ENCODE measurements around the gene SUMF1.

Gene SUMF1

DNA sequence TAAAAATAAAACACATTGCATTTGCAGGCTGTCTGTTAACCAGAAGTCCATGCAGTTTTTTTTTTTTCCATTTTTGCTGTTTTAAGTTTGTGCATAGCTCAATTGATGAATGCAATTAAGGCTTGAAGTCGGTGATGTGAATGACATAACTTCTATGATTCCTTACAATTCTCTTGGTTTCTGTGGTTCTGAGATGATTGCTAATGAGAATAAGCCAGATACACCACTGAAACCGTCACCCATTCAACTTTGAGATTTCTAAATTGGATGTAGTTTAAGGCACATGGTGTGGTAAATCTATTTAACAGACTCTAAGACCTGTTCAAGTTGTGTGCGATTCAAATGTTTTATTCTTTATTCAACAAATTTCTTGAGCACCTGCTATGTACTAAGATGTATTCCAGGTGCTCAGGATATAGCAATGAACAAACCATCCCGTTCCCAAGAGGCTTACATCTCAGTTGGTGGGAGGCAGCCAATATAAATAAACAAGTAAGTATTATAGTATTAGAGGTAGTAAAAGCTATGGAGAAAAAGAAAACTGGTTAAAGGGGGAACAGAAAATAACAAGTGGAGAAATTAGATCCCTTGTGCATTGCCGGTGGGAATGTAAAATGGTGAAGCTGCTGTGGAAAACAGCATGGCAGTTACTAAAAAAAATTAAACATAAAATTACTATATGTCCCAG is 30.1 kb upstream of the SUMF1 start:
- DNase-seq = no peak

DNA sequence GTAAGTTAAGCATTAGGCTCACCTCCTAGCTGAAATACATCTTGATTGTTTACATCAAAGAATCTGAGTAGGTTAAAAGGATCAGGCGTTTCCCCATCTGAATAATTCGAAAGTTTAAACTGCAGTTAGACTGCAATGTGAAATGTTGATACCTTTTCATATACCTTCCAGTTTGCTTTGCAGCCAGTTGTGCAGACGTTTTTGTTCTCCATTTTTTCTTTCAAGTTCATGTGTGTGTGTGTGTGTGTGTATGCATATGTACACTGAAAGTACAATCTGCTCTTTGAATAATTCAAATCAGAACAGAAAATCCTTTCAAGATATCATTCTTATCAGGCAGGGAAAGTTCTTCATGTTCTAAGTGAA is 29.0 kb upstream of the SUMF1 start:
- peak; percentile 23 for DNase-seq

DNA sequence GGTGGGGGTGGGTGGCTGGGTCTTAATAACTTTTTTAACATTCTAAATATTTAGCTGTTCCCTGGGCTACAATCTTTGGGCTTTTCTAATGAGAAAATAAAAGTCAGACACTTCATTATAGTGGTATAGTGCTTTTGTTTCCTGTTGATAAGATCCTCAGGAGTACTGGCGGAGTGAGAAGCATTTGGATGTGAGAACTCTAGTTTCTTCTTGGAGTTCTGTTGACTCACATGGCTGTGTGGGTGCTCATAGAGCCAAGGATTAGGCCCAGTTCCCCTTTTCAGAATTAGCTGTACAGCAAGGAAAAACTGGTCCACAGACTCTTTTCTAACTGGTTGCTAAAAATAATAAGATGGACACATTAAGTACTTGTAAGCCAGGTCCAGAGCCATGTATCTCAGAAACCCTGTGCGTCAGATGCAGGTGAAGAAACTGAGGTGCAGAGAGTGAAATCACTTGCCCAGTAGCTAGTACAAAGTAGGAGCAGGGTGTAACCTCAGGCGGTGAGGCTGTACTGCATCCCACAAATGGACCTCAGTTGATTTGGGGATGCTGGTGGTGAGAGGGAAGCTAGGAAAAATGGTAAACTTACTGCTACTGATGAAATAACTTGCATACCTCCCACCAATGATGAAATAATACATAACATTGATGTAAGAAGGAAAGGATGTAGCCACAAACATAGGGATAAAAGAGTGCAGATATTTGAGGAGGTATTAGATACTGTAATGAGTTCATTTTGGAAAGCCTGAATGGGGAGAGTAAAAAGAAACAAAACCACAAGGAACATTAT is 28.4 kb upstream of the SUMF1 start:
- DNase-seq = no peak

DNA sequence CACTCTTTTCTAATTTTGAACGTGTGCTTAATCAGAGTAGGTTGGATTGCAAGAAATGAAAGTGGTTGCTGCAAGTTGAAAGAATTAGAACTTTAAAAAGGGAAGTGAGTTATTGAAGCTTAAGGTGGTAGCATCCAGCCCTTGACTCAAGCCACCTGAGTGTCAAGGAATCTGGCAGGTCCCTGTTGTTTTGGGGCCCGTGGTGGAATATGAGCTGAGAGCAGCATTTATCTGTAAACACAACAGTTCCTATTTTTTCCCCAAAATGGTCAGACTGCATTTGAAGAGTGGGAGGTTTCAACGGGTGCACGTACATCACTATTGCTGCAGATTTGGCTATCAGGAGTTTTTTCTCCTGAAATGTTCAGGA is 27.8 kb upstream of the SUMF1 start:
- peak; percentile 18 for DNase-seq

DNA sequence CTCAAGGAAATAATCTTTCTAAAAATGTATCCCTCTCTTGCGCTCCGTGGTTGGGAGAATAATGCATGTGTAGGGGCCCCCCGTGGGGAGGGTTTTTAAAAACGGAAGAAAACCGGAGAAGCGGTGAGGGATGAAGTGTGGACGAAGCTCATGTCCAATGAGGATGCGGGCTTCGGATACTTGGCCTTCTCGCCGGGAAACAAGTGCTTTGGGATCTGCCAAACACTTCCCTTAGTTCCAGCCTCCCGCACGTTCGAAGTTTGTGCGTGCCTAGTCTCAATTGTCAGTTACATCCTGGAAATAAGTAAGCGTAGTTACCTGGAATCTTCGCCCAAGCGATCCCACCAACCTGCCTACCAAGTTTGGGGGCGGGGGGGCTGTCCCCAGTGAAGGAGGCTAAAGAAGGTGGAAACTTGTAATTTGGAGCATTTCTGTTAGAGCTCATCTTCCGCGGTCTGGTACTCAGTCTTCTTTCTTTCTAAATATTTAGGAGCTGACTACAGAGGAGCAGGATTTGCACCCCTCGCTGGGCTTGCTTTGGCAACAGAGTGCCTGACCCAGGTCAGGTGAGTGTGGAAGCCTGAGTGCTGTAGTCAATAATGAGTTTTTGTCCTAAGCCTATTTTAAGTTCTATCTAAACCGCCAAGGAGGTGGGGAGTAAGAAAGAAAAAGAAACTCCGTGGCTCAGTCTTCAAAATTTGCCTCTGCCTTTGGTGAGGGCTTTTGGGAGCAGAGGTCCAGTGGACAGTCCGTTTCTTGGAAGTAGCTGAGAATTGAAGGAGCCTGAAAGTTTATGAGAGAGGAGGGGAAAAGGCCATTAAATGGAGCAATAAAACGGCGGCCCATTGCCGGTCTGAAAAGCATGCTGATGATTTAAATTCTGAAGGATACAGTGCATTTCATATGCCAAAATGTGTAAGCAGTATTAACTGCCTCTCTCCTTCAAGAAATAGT is 27.1 kb upstream of the SUMF1 start:
- DNase-seq = peak; percentile 13

DNA sequence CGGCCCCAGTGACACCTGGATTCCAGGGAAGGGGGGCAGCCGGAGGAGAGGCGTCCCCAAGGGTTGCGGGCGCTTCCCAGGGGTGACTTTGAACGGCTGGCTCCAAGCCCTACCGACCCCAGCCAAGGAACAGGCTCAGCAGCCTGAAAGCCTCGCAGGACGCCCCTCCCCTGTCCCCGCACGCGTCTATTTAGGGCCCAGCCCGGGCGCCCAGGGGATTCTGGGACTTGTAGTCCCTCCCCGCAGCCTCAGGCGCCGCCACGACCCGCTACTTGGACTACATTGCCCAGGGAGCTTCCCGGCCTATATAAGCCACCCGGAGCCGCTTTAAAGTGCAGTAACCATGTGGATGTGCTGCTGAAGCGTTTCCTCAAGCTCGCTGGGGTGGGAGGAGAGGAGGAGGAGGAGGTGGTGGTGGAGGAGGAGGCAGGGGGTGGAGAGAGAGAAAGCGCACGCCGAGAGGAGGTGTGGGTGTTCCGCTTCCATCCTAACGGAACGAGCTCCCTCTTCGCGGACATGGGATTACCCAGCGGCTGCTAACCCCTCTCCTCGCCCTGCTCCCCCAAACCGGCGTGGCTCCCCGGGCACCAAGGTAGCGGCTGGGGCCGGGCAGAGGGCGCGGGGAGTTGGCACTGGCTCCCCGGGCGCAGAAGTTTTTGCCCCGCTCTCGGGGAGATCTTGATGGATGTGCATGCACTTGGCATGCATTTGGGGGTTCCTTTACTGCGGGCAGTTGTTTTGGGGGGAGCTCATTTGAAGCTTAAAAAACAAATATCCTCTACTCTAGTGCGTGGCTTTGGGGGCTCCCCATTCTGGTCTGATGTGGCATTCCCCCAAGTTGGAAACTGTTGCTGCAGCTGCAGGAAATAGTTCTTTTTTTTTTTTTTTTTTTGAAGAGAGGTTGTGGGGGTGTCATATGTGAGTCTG is 26.2 kb upstream of the SUMF1 start, which contains the start of gene ITPR1:
Gene ITPR1, plus strand, starts transcription at position 335 of the 927 bp plus-strand sequence. CDS start 23,144 bp downstream, outside the sequence.
- DNase-seq = peak; percentile 100

DNA sequence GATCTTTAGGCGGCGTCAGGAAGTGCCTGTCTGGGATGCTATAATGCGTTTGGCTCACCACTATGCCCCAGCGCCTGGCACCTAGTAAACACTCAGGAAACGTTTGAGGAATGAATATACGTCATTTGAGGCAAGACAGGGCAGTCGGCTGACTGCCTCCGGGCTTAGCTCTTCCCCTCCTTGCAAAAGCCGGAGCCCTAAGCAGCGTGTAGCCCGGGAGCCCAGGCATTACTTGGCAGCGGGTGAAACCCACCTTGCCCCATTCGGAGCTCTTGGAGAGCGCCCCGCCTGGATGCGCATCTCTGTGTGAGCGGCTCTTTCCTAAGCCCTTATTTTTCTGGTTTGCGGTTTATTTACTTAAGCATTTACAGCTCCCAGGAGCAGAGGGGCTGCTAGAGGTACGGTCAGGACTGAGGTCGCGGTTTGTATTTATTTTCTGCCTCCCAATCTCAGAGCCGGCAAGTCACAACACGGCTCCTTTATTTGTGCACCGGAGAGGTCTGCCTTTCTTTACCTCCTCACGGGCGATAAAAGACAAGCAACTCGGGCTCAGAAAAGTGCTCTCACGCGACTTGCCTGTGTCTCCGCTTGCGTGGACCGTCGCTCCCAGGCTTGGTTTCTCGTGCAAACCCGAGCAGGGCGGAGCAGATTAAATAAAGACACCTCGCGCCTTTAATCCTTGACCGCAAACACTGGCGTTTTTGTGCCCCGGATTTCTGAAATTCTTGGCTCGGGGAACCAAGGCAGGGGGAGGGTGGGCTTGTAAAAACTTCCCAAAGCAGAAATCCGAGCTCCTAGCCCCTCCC is 25.3 kb upstream of the SUMF1 start:
- DNase-seq = peak; percentile 41

DNA sequence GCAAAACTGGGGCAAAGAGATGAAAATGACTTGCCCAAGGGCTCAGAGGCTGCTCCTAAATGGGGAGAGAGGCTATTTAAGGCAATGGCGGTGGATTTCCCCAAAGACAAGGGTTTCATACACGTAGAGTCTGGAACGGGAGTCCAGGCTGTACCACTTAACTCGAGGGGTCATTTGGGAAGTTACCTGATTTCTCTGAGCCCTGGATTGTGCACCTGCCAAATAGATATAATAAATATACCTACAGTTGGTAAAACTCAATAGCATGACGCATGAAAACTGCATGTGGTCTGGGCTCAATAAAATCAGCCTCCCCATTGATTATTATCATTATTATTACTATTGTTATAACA is 24.8 kb upstream of the SUMF1 start:
- DNase-seq = no peak

DNA sequence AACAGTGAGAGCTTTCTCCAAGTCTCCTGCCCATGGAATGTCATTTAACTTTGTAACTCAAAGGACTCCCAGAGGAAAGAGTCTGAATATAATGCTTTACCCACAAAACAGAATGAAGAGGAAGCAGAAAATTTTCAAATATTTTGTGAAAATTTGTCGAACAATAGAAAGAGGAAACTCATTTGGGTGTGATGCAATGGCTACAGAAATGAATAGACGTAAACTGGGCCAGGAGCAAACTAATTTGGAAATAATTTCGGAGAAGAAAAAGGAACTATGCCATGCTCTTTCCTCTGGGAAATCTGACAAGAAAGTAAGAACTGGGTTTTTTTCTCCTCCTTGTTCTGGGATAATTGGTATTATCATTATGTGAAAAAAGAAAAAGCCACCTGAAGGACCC is 11.2 kb upstream of the SUMF1 start:
- DNase-seq = no peak

DNA sequence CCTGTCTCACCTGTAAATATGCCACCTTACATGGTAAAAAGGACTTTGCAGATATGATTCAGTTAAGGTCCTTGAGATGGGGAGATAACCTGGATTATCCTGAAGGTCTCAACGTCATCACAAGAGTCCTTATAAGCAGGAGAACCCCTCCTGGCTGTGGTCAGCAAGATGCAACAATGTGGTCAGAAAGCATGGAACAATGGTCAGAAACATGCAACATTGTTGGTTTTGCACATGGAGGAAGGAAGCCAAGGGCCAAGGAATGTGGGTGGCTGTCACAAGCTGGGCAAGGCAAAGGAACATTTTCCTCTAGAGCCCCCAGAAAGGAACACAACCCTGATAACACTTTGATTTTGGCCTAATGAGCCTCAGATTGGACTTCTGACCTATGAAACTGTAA is 9.4 kb upstream of the SUMF1 start:
- DNase-seq = no peak

DNA sequence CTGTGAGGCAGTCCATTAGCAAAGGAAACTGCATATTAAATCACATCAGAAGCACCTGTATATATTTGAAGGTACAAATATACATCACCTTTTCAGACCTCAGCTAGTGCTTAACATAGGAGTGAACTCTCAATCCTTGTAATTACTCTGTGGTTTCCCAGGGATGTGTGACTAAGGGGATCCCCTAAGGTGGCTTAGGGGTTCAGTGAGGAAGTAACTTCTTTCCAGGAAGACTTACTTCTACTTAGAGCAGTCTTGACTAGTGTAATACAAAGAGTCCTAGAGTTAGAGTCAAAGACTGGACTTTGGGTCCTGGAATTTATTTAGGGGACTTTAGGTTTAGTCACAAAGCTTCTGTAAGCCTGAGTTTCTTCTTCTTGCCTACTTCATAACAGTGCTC is 8.7 kb upstream of the SUMF1 start:
- DNase-seq = no peak

DNA sequence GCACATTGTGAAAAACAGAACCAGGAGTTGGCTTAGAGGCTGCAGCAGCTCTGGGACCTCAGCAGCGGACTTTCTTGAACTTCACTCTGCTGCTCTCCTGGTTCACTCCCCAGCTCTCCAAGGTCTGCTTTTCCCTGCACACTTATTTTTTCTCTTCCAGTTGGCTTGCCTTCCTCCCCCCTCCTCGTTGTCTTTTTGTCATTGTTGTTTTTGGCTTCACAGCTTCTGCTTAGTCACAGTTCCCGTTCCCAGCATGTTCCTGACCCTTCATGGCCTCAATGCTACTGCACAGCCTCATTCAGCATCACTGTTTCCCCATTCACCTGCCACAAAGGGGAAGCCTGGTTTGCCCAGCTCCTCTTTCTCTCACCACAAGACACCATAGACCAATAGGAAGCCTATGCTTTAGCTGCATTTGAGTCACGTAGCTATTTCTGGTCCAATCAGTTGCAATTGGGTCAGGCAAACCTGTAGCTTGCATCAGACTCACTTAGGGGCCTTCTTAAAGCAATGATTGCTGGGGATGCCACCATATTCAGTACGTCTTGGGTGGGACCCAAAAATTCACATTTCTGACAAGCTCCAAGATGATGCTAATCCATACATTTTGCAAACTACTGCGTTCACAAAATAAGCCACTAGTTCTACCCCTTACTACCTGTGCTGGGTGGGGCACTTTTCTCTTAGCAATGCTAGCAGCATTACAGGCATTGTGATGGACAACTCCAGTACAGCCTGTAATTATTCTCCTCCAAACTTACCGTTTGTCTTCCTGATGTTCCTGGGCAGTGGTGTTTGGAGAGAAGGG is 7.8 kb upstream of the SUMF1 start:
- peak; percentile 63 for DNase-seq

DNA sequence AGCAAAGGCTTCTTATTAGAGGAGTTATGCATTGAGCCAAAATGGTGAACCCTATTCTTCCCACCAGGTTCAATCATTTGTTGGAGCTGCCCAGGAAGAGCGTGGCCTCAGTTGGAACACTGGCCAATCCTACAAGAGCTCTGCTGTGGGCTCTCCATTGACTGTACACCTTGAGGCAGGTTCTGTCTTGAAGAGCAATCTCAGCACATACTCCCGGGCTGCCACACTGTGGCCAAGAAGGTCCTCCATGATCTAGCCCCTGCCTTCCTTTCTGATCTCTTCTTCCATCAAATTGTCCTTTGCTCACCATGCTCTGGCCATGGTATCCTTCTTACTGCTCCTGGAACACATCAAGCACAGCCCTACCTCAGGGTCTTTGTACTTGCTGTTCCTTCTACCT is 5.7 kb upstream of the SUMF1 start:
- no peak for DNase-seq

DNA sequence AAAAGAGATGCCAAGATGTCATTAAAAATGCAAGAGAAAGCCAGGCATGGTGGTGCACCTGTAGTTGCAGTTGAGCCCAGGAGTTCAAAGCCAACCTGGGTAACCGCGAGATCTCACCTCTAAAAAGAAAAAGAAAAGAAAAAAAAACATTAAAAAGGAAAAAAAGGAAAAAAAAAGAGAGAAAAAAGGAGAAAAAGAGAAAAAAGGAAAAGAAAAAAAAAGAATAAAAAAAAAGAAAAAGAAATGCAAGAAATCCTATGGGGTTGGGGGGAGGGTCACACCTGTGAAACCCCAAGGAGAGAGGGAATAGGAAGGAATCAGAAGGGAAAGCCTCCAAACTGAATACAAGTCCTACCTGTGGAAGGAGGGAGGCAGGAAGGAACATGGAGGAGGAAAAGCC is 5.2 kb upstream of the SUMF1 start:
- no peak for DNase-seq

DNA sequence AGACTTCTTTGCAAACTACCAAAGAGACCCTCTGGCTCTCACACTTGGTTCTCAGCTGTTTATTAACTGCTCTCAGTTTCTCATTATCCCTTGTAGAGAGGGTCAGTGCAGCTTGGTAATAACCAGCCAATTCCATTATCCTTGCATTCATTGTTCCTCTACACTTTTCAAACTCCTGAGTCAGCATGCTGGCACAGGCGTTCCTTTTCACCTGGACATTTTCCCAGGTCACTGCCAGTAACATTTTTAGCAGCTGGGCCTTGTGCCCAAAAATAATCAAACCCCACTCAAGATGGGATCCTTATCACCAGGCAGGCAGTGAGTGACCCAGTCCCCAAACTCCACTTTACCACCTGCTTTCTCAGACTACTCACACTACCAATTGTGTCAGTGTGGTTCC is 4.8 kb upstream of the SUMF1 start:
- DNase-seq = no peak

DNA sequence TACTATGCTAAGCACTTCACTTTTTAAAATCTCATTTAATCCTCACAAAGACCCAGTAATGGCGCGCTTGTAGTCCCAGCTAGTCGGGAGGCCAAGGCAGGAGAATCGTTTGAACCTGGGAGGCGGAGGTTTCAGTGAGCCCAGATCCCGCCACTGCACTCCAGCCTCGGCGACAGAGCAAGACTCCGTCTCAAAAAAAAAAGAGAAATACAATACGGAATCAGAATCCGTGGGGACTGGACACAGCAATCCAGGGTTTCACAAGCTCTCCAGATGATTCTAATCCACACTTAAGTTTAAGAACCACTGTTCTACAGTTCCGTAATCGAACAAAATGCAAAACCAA is 426 bp upstream of the SUMF1 start:
- DNase-seq = no peak

DNA sequence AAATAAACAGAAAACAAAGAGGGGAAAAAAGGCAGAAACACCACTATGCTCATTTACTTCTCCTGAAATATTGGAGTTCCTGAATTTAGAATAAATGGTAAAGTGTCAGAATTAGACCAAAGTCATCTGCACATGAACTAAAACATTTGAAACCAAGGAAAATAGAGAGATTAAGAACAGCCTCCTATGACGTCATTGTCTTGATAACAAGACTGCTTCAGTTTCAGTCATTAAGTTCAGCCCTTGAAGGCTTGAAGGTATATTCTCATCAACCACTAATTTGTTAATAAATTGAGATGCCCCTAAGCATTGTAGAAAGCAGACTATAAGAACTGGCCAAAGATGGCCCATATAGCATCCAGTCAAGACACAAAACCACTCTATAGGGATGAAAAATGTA is 2.5 kb downstream of the SUMF1 start:
- DNase-seq = no peak

DNA sequence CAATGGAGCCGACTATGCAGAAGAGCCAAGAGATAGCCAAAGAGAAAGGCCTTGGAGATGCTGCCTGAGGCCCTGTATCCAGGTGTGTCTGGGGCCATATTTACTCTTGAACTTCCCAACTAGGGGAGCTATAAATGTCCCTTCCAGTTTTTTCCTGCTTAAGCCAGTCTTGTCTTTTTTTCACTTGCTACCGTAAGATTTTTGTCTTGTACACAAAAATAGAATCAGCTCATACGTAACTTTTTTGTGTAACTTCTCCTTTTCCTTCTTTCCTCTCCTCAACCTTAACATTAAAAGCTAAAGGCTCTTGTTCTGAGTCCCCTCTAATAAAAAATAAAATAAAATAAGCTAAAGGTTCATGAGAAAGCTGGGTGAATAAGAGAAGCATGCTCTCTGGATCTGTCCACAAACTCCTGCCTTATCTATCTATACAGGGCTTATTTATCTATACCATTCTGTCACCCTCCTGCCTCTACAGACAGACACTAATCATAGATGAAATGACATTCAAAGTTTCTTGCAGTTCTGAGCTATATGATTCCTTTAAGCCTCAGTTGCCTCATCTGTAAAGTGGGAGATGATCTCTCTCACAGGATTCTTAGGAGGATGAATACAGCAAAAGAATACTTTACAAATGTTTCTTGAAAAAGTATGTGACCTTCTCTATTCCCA is 4.6 kb downstream of the SUMF1 start:
- no peak for DNase-seq

DNA sequence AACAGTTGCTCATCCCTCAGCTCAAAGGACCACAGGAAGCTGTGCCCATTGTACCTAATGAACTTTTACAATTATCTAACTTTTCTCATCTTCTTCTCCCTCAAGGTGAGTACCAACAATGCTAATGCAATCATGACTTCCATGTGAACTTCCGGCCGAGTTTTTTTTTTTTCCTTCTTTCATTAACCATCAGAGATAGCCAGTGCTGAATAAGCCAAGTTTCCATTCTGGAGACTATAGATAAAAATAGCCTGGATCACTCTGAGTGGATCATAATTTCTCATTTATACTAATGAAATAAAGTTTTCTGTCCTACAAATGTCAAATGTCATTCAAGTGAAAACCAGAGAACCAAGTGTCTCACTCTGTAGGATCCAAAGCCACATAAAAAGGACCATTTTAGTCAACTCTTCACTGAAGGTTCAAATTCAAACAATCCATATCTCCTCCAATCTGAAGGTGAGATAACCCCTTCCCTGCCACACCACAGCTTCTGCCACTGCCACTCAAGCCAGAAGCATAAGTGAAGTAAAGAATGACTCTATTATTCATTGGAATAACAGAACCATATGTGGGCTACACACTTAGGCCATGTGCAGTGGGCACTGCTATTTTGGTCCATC is 5.5 kb downstream of the SUMF1 start:
- no peak for DNase-seq

DNA sequence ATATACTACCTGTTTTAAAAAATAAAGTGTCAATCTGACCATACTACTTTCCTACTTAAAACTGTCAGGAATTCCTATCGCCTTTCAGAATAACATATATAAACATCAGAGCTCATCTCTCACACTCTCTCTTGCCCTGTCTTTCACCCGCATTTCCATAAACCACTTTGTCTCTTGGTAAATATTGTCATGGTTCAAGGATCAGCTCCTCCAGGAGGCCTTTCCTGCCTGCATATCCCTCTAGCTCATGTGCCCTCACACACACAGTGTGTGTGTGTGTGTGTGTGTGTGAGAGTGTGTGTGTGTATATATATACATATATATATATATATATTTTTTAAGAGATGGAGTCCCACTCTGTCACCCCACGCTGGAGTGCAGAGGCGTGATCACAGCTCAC is 6.7 kb downstream of the SUMF1 start:
- DNase-seq = no peak
